Measurements from ENCODE around the gene KANK4. TPM values are rescaled to one million over a fixed set of nuclear protein-coding genes. Genes with fewer than 3 reads are reported as not detected.

The KANK4 gene
- total RNA-seq, 1 donor from 2014 or later, result 2.4 TPM

- DNase-seq (ENCODE audit: low spot score), result no peak
- ATAC-seq, result no peak
These were observed 105.9 kb downstream of the KANK4 start for GRCh38 chr1:62213075-62213914.

- no peak for ATAC-seq
These were observed 106.8 kb downstream of the KANK4 start for GRCh38 chr1:62212411-62212810.

GRCh38 chr1:62210960-62211359 is 108.3 kb downstream of the KANK4 start:
- no peak for ATAC-seq
- no peak for DNase-seq (ENCODE audit: low spot score)

More at GRCh38 chr1:62212411-62212810, 106.8 kb downstream of the KANK4 start:
- DNase-seq (ENCODE audit: low spot score), result no peak

- ATAC-seq (no peak), DNase-seq (ENCODE audit: low spot score) (no peak)
These were observed 109.2 kb downstream of the KANK4 start for GRCh38 chr1:62209931-62210595.

- ATAC-seq (no peak), DNase-seq (ENCODE audit: low spot score) (no peak)
These were observed 110.3 kb downstream of the KANK4 start for GRCh38 chr1:62208970-62209369.

- DNase-seq (ENCODE audit: low spot score) (no peak), ATAC-seq (no peak)
These were observed 111.1 kb downstream of the KANK4 start for GRCh38 chr1:62208087-62208486.

- ATAC-seq (no peak), DNase-seq (ENCODE audit: low spot score) (no peak)
These were observed 112.0 kb downstream of the KANK4 start for GRCh38 chr1:62207187-62207586.

- DNase-seq (ENCODE audit: low spot score) (peak; percentile 63), ATAC-seq (peak; percentile 95)
These were observed 120.5 kb downstream of the KANK4 start for GRCh38 chr1:62198781-62199125.

- ATAC-seq (no peak), DNase-seq (ENCODE audit: low spot score) (no peak)
These were observed 121.0 kb downstream of the KANK4 start for GRCh38 chr1:62198069-62198780.

GRCh38 chr1:62196086-62196690 is 123.0 kb downstream of the KANK4 start:
- no peak for ATAC-seq

GRCh38 chr1:62194651-62195544 is 124.3 kb downstream of the KANK4 start, which contains the start of gene L1TD1:
Gene L1TD1 (plus strand): TSS chr1:62194849. CDS start chr1:62206629, 11,780 bp downstream.
- ATAC-seq, result no peak
- no peak for DNase-seq (ENCODE audit: low spot score)

More at GRCh38 chr1:62196086-62196690, 123.0 kb downstream of the KANK4 start:
- peak; percentile 12 for DNase-seq (ENCODE audit: low spot score)

GRCh38 chr1:62188111-62188510 is 131.1 kb downstream of the KANK4 start:
- DNase-seq (ENCODE audit: low spot score), result peak; percentile 5
- no peak for ATAC-seq

- ATAC-seq (no peak), DNase-seq (ENCODE audit: low spot score) (peak; percentile 1)
These were observed 131.7 kb downstream of the KANK4 start for GRCh38 chr1:62187548-62187947.

Other genes with a start within 250 kb of the KANK4 start
- 0.38 TPM for gene L1TD1, start 124.6 kb downstream of the KANK4 start, total RNA-seq
- gene USP1, start 117.6 kb upstream of the KANK4 start, total RNA-seq, result 5.0 TPM